NCI-H1048 (cell line): ENCODE measurements around the gene ALS2CL.

Experiments used
- DNase-seq: peaks from one replicate; lab custom pipeline; 2025; lab: John Stamatoyannopoulos, UW

The ALS2CL gene

DNA sequence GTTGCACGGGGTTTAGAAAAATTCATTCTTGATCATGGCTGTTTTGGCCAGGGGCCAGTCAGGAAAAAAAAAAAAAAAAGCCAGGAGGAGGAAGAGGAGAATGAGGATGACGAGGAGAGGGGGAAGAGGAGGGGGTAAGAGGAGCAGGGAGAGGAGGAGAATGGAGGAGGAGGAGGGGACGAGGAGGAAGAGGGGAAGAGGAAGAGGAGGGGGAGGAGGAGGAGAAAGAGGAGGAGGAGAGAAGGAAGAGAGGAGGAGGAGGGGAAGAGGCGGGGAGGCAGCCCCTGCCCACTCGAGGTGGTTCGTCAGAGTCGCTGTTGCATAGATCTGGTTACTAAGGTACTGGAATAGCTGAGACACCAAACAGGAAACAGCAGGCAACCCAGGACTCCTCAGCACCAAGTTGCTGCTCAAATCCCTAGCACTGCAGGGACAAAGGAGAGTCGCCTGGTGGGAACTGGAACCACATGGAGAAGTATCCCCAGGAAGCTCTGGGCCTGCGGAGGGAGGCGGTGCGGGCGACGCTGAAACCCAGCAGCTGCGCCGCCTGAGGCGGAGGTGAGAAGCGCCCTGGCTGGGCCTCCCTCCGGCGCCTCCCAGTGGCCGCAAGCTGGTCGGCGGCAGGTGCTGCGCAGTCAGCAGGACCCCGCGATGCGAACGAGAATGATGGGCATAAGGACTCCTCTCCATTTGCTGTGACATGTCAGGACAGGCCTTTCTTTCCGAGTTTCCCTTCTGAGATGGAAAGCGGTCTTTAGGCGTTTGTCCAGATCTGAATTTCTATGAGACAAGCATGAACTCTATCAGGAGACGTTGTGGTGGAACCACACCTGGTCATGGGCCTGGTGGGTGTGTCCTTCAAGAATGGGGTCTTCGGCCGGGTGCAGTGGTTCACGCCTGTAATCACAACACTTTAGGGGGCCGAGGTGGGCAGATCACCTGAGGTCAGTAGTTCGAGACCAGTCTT is 63.6 kb downstream of the ALS2CL start:
- no peak for DNase-seq

- DNase-seq, result no peak
Observed at GRCh38 chr3:46628901-46629369, 64.5 kb downstream of the ALS2CL start.

GRCh38 chr3:46627078-46627477 is 66.4 kb downstream of the ALS2CL start:
- no peak for DNase-seq

GRCh38 chr3:46626039-46626438 is 67.4 kb downstream of the ALS2CL start:
- no peak for DNase-seq

GRCh38 chr3:46624975-46625490 is 68.4 kb downstream of the ALS2CL start:
- DNase-seq, result no peak

DNA sequence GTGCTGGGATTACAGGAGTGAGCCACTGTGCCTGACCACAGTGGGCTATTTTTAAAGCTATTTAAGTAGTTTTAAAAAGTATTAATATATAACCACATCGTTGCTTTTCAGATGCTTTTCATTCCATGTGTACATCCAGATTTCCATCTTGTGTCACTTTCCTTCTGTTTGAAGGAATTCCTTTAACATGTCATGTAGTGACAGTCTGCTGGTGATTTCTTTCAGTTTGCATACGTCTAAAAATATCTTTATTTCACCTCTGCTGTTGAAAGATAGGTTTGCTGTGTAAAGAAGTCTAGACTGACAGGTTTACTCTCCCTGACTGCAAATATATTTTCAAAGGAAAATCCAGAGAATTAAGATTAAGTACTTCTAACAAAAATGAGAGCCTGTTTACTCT is 68.9 kb downstream of the ALS2CL start:
- no peak for DNase-seq

- DNase-seq, result no peak
Observed at GRCh38 chr3:46619845-46620778, 73.4 kb downstream of the ALS2CL start.
